Measurements from ENCODE around the gene ANXA6.

DNA sequence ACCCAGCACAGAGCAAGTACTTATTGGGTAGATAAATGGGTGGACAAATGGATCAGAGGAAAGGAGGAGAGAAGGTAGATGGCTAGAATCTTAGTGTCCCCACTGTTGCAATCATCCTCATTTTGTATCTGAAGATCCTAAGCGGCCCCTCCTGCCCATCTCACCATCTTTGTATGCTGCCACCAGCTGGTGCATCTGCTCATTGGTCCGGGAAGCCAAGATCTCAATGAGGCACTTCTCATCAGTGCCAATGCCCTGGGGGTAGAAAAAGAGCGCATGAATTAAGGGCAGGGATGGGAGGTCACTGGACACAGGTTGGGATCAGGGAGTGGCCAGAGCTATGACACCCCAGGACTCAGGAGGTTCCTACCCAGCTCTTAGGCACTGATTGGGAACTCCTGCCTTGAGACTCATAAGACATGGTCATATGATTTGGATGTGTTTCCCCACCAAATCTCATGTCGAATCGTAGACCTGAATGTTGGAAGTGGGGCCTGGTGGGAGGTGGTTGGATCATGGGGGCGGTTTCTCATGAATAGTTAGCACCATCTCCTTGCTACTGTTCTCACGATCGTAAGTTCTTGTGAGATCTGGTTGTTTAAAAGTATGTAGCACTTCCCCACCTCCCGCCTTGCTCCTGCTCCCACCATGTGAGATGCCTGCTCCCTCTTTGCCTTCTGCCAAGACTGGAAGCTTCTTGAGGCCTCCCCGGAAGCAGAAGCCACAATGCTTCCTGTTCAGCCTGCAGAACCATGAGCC, 20.3 kb downstream of the ANXA6 start:
- TF ChIP-seq, protein P1, sequence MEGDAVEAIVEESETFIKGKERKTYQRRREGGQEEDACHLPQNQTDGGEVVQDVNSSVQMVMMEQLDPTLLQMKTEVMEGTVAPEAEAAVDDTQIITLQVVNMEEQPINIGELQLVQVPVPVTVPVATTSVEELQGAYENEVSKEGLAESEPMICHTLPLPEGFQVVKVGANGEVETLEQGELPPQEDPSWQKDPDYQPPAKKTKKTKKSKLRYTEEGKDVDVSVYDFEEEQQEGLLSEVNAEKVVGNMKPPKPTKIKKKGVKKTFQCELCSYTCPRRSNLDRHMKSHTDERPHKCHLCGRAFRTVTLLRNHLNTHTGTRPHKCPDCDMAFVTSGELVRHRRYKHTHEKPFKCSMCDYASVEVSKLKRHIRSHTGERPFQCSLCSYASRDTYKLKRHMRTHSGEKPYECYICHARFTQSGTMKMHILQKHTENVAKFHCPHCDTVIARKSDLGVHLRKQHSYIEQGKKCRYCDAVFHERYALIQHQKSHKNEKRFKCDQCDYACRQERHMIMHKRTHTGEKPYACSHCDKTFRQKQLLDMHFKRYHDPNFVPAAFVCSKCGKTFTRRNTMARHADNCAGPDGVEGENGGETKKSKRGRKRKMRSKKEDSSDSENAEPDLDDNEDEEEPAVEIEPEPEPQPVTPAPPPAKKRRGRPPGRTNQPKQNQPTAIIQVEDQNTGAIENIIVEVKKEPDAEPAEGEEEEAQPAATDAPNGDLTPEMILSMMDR (IDR thresholded peaks at IDR 0.05; ENCODE audit: insufficient read depth, low read length), result no peak
- no peak for TF ChIP-seq POLR2AphosphoS5 (IDR thresholded peaks at IDR 0.05; ENCODE audit: low read depth)
- TF ChIP-seq, protein P2, sequence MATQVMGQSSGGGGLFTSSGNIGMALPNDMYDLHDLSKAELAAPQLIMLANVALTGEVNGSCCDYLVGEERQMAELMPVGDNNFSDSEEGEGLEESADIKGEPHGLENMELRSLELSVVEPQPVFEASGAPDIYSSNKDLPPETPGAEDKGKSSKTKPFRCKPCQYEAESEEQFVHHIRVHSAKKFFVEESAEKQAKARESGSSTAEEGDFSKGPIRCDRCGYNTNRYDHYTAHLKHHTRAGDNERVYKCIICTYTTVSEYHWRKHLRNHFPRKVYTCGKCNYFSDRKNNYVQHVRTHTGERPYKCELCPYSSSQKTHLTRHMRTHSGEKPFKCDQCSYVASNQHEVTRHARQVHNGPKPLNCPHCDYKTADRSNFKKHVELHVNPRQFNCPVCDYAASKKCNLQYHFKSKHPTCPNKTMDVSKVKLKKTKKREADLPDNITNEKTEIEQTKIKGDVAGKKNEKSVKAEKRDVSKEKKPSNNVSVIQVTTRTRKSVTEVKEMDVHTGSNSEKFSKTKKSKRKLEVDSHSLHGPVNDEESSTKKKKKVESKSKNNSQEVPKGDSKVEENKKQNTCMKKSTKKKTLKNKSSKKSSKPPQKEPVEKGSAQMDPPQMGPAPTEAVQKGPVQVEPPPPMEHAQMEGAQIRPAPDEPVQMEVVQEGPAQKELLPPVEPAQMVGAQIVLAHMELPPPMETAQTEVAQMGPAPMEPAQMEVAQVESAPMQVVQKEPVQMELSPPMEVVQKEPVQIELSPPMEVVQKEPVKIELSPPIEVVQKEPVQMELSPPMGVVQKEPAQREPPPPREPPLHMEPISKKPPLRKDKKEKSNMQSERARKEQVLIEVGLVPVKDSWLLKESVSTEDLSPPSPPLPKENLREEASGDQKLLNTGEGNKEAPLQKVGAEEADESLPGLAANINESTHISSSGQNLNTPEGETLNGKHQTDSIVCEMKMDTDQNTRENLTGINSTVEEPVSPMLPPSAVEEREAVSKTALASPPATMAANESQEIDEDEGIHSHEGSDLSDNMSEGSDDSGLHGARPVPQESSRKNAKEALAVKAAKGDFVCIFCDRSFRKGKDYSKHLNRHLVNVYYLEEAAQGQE (IDR thresholded peaks at IDR 0.05; ENCODE audit: insufficient replicate concordance, low read depth), result no peak
- no peak for TF ChIP-seq GABPA (IDR thresholded peaks at IDR 0.05; ENCODE audit: low read depth)
